ENCODE data around the gene HORMAD2.
"Not testable (repeated sequence)": the region's sequence is repeated elsewhere in the genome, so short reads cannot be mapped to it uniquely, and the experiment has no call there.

HORMAD2 gene

DNA sequence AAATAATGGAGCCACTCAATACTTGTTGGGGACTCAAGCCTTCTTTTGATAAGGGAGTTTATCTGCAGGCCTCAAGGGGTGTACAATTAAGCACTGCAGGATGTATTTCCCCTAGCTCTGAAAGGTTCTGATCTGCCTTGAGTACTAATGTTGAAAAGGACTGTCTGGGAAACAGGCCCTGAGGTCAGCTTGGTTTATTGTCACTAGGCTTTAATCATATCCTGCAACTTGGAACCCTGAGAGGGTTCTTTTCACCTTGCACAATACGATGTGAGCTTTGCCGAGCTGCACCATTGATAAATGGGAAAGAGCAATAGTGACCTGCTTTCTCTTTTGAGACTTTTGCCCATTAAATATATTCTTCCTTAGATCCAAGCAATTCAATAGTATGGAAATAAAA lies 31.6 kb upstream of the HORMAD2 start:
- no peak for DNase-seq (ENCODE audit: low read depth, low spot score)
- CTCF ChIA-PET, result interaction anchor here (0.9 kb wide), 1 partner anchor 40 kb away, joined by 3 read pairs; no protein-coding TSS in a partner anchor

DNA sequence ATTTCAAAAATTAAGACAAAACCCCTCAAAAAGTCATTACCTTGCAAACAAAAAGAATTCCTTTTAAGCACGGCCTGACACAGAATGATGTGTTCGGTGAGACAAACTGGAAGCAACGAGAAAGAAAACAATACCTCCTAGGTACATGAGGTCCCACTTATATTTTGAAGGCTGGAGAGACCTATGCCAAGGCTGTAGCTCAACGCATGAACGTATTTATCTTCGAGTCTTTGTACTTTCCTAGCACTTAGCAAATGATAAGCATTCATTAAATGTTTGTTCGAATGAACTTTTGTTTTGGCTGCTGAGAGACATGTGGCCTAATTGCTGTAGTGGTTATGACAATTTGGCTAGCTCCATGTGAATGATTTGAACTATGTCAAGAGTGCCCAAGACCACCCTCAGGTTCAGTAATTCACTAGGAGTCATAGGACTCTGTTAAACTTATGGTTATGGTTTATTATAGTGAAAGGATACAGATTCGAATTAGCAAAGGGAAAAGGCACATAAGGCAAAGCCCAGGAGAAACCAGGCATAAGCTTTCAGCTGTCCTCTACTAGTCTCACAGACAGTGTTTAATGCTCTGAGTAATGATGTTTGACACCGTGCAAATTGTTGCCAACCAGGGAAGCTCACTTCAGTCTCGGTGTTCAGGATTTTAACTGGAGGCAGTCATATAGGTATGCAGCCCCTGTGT lies 26.0 kb upstream of the HORMAD2 start:
- ChIA-PET POLR2A (no interaction called here), CTCF (interaction anchor here (1.3 to 1.4 kb wide), 3 partner anchors 35 to 500 kb away, joined by 3 to 9 read pairs (median 4); no protein-coding TSS in a partner anchor)
- no peak for DNase-seq (ENCODE audit: low read depth, low spot score)
- TF ChIP-seq, protein P1, sequence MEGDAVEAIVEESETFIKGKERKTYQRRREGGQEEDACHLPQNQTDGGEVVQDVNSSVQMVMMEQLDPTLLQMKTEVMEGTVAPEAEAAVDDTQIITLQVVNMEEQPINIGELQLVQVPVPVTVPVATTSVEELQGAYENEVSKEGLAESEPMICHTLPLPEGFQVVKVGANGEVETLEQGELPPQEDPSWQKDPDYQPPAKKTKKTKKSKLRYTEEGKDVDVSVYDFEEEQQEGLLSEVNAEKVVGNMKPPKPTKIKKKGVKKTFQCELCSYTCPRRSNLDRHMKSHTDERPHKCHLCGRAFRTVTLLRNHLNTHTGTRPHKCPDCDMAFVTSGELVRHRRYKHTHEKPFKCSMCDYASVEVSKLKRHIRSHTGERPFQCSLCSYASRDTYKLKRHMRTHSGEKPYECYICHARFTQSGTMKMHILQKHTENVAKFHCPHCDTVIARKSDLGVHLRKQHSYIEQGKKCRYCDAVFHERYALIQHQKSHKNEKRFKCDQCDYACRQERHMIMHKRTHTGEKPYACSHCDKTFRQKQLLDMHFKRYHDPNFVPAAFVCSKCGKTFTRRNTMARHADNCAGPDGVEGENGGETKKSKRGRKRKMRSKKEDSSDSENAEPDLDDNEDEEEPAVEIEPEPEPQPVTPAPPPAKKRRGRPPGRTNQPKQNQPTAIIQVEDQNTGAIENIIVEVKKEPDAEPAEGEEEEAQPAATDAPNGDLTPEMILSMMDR (IDR thresholded peaks at IDR 0.05; ENCODE audit: insufficient read depth, low read length, missing control alignments), result no peak
- H3K4me3 ChIP-seq (ENCODE audit: low read depth, low read length), result no peak overlapping the region

More for the DNA sequence above, 31.6 kb upstream of the HORMAD2 start:
- no peak overlapping the region for H3K4me3 ChIP-seq (ENCODE audit: low read depth, low read length)
- TF ChIP-seq, protein P1 (IDR thresholded peaks at IDR 0.05; ENCODE audit: insufficient read depth, low read length, missing control alignments), result no peak
- POLR2A ChIA-PET, result no interaction called here

DNA sequence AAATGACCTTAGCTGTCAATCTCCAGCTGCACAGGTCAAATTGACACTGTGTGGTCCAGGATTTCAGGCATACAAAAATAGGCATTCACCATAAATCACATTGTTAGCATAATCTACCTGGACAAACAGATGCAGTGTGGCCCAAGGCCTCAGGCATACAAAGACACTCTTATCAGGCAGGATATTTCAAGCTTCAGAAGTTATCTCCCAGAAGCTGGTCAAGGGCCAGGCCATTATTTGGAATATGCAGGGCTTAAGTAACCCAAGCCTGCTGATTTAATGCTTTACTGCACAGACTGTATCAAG lies 25.5 kb upstream of the HORMAD2 start:
- CTCF ChIA-PET, result interaction anchor here (0.7 to 1.4 kb wide), 5 partner anchors 32 to 501 kb away, joined by 3 to 9 read pairs (median 3); no protein-coding TSS in a partner anchor
- POLR2A ChIA-PET, result no interaction called here
- no peak overlapping the region for H3K4me3 ChIP-seq (ENCODE audit: low read depth, low read length)
- DNase-seq (ENCODE audit: low read depth, low spot score), result no peak
- TF ChIP-seq, protein P1 (IDR thresholded peaks at IDR 0.05; ENCODE audit: insufficient read depth, low read length, missing control alignments), result no peak

DNA sequence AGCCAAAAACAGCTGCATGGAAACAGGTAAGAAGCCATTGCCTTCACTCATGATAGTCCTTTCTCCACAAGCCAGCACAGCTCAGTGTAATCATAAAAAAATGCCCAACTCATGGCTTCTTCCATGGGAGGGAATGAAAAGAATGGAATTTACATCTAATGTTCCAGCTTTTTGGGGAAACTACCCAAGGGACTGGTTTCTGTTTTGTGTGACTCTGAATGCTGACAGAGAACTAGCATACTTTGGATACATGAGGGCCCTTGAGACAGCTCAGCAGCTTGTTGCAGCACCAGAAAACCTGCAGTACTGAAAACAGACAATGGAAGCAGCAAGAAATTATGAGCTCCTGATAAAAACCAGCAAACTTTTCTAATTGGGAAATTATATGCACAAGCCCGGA lies 24.2 kb upstream of the HORMAD2 start:
- H3K4me3 ChIP-seq (ENCODE audit: low read depth, low read length), result no peak overlapping the region
- CTCF ChIA-PET, result no interaction called here
- POLR2A ChIA-PET, result no interaction called here

DNA sequence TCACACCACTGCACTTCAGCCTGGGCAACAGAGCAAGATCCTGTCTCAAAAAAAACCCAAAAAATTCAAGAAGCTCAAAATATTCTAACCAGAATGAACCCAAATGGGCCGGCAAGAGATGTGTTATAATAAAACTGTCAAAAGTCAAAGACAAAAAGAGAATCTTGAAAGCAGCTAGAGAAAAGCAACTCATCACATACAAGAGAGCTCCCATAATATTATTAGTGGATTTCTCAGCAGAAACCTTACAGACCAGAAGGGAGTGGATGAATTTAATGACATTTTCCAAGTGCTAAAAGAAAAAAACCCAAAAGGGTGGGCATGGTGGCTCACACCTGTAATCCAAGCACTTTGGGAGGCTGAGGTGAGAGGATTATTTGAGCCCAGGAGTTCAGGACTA lies 22.9 kb upstream of the HORMAD2 start:
- TF ChIP-seq, protein P1 (IDR thresholded peaks at IDR 0.05; ENCODE audit: insufficient read depth, low read length, missing control alignments), result no peak
- H3K4me3 ChIP-seq (ENCODE audit: low read depth, low read length), result no peak overlapping the region
- CTCF ChIA-PET, result interaction anchor here (0.7 to 1.5 kb wide), 2 partner anchors 12 to 229 kb away, joined by 3 to 4 read pairs; no protein-coding TSS in a partner anchor
- DNase-seq (ENCODE audit: low read depth, low spot score), result no peak
- POLR2A ChIA-PET, result interaction anchor here (0.6 kb wide), 1 partner anchor 225 kb away, joined by 3 read pairs; no protein-coding TSS in a partner anchor

More for the DNA sequence above, 24.2 kb upstream of the HORMAD2 start:
- TF ChIP-seq, protein P1 (IDR thresholded peaks at IDR 0.05; ENCODE audit: insufficient read depth, low read length, missing control alignments), result no peak
- DNase-seq (ENCODE audit: low read depth, low spot score), result no peak

- CTCF ChIA-PET; DNase-seq (ENCODE audit: low read depth, low spot score); POLR2A ChIA-PET; H3K4me3 ChIP-seq (ENCODE audit: low read depth, low read length): not testable (repeated sequence)
These were observed 20.8 kb upstream of the HORMAD2 start for GRCh38 chr22:30059346-30060020.

- POLR2A ChIA-PET; DNase-seq (ENCODE audit: low read depth, low spot score); H3K4me3 ChIP-seq (ENCODE audit: low read depth, low read length): not testable (repeated sequence)
- CTCF ChIA-PET, result interaction anchor here (1.0 kb wide), 1 partner anchor 28 kb away, joined by 3 read pairs; no protein-coding TSS in a partner anchor
These were observed 19.2 kb upstream of the HORMAD2 start for GRCh38 chr22:30061094-30061493.

Data from AG04449 (cell line).